ENCODE data around the gene IL36A.

DNA sequence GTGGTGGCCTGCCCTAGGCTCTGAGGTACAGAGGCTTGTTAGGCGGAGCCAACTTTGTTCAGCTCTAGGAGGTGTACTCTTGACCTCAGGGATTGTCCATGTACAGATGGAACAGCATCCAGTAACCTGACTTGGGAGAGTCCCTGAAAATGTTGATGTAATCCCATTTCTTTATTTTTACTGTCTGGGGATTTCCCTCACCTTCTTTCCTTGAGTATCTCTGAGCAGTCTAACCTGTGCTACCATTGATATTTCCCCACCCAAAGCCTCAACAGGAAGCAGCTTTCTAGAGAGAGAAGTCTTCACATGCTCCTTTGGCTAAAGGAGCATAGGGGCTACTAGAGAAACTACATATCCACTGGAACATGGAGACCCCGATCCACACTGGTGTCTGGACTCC is 10.4 kb downstream of the IL36A start:
- TF ChIP-seq, protein P1, sequence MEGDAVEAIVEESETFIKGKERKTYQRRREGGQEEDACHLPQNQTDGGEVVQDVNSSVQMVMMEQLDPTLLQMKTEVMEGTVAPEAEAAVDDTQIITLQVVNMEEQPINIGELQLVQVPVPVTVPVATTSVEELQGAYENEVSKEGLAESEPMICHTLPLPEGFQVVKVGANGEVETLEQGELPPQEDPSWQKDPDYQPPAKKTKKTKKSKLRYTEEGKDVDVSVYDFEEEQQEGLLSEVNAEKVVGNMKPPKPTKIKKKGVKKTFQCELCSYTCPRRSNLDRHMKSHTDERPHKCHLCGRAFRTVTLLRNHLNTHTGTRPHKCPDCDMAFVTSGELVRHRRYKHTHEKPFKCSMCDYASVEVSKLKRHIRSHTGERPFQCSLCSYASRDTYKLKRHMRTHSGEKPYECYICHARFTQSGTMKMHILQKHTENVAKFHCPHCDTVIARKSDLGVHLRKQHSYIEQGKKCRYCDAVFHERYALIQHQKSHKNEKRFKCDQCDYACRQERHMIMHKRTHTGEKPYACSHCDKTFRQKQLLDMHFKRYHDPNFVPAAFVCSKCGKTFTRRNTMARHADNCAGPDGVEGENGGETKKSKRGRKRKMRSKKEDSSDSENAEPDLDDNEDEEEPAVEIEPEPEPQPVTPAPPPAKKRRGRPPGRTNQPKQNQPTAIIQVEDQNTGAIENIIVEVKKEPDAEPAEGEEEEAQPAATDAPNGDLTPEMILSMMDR (conservative IDR thresholded peaks at IDR 0.05; ENCODE audit: low read length) = no peak
- no peak for TF ChIP-seq EZH2phosphoT487 (IDR thresholded peaks at IDR 0.05; ENCODE audit: borderline replicate concordance, low read depth, low read length)
